HG03060 (cell line): ENCODE results near the gene CFAP52.
"Not testable (repeated sequence)": the region's sequence is repeated elsewhere in the genome, so short reads cannot be mapped to it uniquely, and the experiment has no call there.

Experiments used
- ATAC-seq: cut with Tn5 transposase; IDR thresholded peaks from one replicate; pipeline ENCODE4 v1.9.1; 2021; ENCODE audit warnings: low read depth, moderate number of reproducible peaks; ENCODE audit not compliant: unreplicated experiment

Gene CFAP52

GRCh38 chr17:9644910-9645751 is 68.7 kb downstream of the CFAP52 start, which contains the start of gene USP43:
Gene USP43 (plus strand): TSS chr17:9645517. CDS start chr17:9645633, 116 bp downstream.
- ATAC-seq: no peak

- ATAC-seq: no peak
Measured at GRCh38 chr17:9645851-9646545, 69.6 kb downstream of the CFAP52 start.

DNA sequence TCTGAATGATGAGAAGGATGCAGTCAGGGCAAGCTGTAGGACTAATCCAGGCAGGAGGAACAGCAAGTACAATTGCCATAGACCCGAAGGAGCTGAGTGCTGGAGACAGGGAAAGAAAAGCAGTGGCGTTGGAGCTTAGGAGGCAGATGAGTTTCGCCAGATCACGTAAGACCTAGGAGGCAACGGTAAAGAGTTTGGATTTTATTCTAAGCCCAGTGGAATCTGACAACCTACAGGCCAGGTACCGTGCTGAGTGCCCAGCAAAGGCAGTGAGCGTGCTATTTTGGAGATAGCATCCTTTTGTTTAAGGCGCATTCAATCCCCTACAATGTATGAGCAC is 70.1 kb downstream of the CFAP52 start:
- ATAC-seq: no peak

DNA sequence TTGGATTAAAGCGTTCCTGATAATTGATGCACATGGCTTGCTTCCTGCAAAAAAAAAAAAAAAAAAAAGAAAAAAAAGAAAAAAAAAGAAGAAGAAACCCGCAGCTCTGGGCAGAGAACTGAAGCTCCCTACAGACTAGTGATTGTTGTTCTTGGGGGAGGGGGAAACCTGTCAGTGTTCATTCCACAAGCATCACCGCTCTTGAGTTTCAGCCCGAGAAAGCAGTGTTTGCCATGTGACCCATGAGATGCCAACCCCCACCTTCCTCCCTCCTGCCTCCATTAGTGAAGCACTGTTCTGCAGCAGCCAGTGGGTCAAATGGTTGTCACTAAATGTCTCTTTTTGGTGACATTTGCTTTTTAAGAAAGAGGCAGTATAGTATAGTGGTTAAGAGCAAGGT is 70.6 kb downstream of the CFAP52 start:
- no peak for ATAC-seq

- no peak for ATAC-seq
Measured at GRCh38 chr17:9648521-9649110, 72.2 kb downstream of the CFAP52 start.

- no peak for ATAC-seq
Measured at GRCh38 chr17:9658593-9659211, 82.3 kb downstream of the CFAP52 start.

DNA sequence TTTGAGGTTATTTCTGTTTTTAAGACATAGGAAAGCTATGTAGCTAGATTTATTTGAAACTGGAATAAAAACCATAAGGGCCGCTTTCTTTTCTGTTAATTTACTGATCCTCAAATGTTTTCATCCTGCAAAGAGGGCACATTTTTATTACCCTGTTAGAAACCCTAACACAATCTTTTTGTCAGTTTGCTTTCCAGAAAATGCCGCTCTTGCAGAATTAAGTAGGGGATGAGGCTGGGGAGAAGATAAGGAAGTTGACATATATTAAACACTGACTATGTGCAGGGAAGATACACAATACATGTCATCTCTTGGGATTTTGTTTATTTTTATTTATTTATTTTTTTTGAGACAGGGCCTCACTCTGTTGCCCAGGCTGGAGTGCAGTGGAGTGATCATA is 84.6 kb downstream of the CFAP52 start:
- ATAC-seq: no peak

DNA sequence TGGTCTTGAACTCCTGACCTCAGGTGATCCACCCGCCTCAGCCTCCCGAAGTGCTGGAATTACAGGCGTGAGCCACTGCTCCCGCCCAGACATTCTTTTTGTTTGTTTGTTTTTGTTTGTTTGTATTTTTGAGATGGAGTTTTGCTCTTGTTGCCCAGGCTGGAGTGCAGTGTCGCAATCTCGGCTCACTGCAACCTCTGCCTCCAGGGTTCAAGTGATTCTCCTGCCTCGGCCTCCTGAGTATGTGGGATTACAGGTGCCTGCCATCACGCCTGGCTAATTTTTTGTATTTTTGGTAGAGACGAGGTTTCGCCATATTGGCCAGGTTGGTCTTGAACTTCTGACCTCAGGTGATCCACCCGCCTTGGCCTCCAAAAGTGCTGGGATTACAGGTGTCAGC is 87.1 kb downstream of the CFAP52 start:
- ATAC-seq: not testable (repeated sequence)

GRCh38 chr17:9666461-9667050 is 90.1 kb downstream of the CFAP52 start:
- ATAC-seq: no peak

DNA sequence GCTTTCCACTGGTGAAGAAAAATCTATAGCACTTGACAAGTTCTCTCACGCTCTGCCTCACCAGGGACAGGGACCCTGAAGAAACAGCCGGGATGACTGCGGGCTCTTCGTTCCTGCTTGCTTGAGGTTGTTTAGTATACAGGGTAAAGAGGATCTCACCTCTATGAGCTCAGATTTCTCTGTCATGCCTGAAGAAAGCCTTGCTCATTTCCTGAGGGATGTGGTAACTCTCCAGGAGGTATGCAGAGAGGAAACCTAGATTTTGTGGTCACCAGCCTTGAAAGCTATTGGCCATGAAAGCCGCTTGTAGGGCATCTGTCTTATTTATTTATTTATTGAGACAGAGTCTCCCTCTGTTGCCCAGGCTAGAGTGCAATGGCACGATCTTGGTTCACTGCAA is 92.1 kb downstream of the CFAP52 start:
- ATAC-seq: no peak

- ATAC-seq: no peak
Measured at GRCh38 chr17:9669551-9670008, 93.1 kb downstream of the CFAP52 start.

DNA sequence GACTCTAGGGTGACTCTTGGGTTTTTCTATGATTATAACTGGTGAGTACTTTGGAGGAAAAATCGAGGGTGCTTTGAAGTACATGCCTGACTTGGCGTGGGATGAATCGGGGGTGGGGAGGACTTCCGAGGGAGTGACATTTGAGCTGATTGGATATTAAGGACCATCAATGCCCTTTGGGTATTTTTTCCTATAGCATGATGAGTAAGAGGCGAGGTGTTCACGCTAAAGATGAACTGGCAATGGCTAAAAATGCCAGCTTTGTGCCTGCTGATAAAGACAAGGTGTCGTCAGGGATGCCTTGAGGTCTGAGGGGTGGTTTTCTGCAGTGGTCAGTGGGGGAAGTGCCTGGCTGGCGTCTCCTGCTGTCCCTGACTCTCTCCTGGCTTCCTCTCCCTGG is 94.2 kb downstream of the CFAP52 start:
- no peak for ATAC-seq

DNA sequence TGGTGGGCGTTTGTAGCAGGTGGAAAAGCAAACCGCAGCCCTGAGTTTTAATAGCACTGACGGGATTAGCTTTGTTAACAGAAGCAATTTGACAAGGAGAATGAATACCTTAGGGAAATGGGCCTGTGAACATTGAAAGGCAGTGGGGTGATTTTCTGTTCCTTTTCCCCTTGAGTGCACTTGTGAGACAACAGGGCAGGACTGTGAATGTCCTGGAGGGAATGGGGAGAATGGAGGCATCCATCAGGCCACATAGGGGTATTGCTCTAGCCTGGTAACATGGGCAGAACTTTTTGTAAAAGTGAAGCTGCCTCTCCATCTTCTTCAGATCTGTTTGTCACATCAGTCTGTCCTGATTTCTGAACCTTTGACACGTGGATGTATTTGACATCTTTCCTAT is 95.1 kb downstream of the CFAP52 start:
- ATAC-seq: no peak

- ATAC-seq: no peak
Measured at GRCh38 chr17:9672266-9672665, 95.8 kb downstream of the CFAP52 start.

- ATAC-seq: no peak
Measured at GRCh38 chr17:9672691-9673090, 96.2 kb downstream of the CFAP52 start.

DNA sequence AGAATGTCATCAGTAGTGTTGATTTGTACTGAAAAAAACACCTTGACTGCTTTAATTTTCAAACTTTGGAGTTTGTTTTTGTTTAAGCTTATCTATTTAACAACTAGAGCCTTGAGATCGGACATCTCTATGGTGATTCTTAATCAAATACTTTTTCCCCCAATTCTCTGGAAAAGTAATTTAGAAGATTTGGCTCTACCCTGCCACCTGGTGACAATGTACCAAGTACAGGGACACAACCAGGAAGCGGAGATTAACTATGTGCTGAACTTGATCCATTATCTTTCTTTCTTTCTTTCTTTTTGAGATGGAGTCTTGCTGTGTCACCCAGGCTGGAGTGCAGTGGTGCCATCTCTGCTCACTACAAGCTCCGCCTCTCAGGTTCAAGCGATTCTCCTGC is 99.6 kb downstream of the CFAP52 start:
- no peak for ATAC-seq

DNA sequence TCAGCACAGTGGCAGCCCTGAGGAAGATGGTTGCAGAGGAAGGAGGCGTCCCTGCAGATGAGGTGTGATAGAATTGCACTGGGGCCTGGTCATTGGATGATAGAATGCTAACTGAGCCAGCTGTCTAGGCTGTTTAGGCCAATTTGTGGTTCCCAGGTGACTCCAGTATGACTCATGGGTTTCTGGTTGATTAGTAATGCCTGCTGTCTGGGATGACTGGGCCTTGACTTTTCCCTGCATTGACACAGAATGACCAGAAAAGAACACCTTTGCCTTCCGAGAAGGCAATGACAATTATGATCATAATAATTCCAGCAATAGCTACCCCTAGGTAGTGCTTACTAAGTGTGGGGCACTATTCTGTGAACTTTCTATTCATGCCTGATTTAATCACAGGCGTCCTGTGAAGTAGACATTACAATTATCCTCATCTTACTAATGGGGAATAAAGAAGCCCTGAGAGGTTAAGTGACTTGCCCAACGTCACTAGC is 100.4 kb downstream of the CFAP52 start:
- ATAC-seq: peak; percentile 57

DNA sequence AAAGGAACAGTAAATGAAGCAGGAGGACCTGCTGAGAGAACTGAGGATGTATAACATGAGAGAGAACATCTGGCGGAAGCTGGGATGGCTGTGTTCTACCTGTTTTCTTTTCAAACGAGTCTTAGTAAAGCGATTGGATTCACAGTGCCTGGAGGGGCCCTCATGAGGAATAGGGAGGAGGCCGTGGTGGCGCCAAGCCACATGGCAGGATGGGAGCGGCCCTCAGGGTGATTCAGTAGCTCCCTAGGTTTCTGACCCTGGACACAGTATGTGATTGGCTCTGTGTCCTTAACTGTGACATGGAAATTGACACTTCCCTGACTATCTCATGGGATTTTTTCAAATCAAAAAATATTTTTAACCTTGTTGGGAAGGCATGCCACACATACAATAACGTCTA is 101.0 kb downstream of the CFAP52 start:
- no peak for ATAC-seq

GRCh38 chr17:9677896-9678295 is 101.5 kb downstream of the CFAP52 start:
- ATAC-seq: no peak

GRCh38 chr17:9684955-9685621 is 108.6 kb downstream of the CFAP52 start:
- ATAC-seq: no peak
